ENCODE data around the gene MRC2.

DNA sequence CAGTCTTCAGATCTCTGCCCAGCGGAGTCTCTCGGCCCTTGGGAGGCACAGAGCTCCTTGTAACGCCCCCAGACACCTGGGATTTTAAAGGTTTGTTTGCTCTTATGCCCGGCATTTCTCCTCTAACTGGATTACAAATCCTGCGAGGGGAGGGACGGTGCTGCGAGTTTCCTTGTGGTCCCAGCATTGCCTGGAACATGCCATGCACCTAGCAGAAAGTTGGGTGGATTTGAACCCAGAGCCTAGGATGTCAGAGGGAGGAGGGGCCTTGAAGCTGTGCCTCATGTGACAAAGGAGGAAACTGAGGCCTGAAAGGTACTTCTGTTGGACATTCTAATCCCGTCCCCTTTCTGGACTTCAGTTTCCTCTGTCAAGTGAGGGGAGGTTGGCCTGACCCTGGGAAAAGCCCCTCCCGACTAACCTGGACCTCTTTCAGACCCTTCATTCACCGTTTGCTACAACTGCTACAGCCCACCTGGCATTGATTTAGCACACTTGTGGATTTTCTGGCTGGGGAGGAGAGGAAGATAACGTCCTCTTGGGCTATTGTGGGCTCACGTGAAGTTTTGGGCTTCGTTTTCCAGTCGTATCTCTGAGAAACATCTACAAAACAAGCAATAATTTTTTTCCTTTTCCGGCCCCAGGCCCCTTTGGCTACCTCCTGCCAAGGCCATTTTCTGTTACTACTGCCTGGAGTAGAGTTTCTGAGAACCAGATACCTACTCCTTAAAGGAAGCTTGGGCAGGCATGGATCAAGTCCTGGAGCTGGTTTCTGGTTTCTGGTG lies 30.9 kb downstream of the MRC2 start:
- TF ChIP-seq, protein P1, sequence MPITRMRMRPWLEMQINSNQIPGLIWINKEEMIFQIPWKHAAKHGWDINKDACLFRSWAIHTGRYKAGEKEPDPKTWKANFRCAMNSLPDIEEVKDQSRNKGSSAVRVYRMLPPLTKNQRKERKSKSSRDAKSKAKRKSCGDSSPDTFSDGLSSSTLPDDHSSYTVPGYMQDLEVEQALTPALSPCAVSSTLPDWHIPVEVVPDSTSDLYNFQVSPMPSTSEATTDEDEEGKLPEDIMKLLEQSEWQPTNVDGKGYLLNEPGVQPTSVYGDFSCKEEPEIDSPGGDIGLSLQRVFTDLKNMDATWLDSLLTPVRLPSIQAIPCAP (CRISPR knock-in tag; IDR thresholded peaks at IDR 0.05; ENCODE audit: borderline replicate concordance): no peak
- TF ChIP-seq POLR2A (conservative IDR thresholded peaks at IDR 0.05): no peak
- TF ChIP-seq, protein P2, sequence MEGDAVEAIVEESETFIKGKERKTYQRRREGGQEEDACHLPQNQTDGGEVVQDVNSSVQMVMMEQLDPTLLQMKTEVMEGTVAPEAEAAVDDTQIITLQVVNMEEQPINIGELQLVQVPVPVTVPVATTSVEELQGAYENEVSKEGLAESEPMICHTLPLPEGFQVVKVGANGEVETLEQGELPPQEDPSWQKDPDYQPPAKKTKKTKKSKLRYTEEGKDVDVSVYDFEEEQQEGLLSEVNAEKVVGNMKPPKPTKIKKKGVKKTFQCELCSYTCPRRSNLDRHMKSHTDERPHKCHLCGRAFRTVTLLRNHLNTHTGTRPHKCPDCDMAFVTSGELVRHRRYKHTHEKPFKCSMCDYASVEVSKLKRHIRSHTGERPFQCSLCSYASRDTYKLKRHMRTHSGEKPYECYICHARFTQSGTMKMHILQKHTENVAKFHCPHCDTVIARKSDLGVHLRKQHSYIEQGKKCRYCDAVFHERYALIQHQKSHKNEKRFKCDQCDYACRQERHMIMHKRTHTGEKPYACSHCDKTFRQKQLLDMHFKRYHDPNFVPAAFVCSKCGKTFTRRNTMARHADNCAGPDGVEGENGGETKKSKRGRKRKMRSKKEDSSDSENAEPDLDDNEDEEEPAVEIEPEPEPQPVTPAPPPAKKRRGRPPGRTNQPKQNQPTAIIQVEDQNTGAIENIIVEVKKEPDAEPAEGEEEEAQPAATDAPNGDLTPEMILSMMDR (IDR thresholded peaks at IDR 0.05 in 2 of 3, conservative IDR thresholded peaks at IDR 0.05 in 1 of 3; ENCODE audit: insufficient read depth in 2 of 3, low read depth in 1 of 3, low read length in 3 of 3): no peak

All from K562 (cell line).